ENCODE measurements around the gene IKZF5.

The IKZF5 gene

DNA sequence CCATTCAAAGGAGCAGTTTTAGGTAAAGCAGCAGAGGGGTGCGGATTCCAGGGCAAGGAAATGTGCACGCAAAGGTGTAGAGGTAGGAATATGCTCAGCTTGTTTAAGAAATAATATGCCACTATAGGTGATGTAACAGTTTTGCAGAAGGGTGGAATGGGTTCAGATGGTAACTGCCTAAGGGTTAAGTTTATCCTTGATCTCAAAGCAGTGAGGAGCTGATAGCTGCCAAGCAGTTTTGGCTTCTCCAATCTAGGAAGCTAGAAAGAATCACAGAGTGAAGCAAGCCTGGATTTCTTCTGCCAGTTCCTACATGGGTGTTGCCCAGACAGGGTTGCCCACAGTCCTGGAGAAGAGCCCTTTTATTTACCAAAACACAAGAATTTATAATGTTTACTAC, 6.2 kb upstream of the IKZF5 start:
- no peak for DNase-seq

DNA sequence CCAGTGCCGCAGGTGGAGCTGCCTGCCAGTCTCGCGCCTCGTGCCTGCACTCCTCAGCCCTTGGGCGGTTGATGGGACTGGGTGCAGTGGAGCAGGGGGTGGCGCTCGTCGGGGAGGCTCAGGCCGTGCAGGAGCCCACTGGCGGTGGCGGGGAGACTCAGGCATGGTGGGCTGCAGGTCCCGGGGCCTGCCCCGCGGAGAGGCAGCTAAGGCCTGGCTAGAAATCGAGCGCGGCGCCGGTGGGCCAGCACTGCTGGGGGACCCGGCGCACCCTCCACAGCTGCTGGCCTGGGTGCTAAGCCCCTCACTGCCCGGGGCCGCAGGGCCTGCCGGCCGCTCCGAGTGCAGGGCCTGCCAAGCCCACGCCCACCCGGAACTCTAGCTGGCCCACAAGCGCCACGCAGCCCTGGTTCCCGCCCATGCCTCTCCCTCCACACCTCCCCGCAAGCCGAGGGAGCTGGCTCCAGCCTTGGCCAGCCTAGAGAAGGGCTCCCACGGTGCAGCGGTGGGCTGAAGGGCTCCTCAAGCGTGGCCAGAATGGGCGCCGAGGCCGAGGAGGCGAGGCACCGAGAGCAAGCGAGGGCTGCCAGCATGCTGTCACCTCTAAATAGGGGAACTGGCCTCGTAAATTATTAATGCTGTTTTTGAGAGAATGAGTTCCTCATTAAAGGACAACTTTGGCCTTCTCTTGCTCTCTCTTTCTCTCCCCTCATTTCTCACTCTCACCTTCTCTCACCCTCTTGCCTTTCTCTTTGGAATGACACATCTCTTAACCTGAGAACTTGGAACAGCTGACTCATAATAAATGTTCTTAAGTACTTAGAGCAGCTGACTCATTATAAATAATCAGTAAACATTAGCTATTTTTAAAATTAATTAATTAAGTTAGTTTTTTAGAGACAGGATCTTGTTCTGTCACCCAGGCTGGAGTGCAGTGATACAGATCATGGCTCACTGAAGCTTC, 5.1 kb upstream of the IKZF5 start:
- DNase-seq = no peak

DNA sequence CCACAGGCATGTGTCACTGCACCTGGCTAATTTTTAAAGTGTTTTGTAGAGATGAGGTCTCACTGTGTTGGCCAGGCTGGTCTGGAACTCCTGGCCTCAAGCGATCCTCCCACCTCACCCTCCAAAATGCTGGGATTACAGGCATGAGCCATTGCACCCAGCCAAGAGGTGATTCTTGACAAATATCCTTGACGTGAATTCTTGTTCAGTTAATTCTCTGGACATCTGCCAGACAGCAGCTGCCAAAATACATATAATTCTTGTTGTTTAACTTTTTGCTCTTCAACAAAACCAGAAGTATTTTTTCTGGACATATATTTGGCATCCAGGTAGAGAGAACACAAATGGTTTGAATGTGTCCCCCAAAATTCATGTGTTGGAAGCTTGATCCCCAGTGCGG, 3.4 kb upstream of the IKZF5 start:
- DNase-seq = no peak

DNA sequence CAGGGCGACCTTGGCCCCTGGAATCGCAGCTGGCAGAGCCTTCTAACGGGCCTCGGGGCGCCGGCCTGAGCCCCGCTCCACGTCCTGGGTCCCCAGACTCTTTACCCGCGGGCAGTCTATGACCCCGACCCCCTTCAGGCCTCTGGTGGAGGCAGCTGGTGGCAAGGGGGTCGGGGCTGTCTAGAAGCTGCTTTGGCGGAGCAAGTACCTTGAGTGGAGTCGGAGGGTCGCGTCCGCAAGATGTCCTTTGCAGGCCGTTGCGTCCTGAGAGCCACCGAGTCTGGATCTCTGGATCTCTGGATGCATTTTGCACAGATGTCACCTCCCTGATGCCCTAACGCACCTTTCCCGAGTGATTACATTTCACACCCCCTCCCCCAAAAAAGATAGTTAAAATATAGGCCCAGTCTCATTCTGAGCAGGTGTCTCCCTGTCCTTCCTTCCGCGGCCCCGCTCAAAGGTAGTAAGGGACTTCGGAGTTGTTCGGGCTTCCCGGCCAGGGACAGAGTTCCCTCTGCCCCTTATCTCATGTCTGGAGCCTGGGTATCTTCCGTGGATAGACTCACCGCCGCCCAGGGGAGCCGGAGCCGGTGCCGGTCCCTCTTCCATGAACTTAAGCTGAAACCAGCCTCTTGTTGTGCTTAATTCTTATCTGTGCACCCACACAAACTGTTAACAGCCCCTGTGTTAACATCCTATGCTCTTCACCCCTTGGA, 668 bp upstream of the IKZF5 start:
- peak; percentile 17 for DNase-seq

DNA sequence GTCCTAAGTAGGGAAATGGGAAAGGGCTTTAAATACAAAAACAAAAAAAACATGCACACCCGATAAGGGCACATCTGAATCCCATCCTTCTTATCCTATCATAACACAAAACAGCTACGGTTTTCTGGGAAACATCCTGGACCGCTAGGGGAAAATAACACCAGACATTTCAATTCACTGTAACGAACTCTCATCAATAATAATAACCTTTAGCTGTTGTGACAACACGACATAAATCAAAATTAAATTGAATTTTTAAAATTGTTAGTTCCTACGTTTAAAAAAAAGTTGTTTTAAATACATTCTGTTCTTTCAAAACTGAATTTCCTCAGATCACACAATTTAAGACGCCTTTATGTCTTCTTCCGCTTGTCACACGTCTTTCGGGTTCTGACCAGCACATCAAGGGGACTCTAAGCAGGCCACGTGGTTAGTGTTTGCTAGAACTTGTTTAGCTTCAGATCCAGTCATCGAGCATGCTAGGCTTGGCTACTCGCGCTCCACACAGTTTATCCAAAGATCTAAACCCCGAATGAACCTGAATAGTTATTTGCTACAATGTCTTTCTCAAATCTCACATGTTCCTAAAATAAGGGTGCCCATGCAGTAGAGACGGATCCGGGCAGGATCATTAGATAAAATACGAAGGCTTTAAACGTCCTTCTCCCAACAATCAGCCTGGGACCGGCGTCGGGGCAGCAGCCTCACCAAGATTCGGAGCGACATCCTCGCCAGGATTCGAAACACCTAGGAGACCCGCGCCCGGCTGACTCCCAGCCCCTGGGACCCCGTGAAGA, 839 bp downstream of the IKZF5 start:
- no peak for DNase-seq

DNA sequence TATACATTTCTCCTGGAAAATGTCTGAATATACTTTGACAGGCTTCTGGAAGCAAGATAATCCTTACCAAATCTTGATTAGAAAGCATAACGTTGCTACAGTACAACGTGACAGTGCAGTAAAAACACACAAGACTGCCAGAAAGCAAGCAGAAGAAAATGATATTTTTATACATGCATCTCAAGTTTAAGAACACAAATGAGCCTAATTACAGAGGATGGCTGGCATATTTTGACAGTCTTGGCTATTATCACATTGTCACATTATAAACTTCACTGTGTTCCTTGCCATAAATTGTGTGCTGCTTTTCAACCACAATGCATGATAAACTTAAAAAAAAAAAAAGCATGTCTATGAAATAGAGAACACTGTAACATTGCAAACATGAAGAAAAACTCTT, 4.3 kb downstream of the IKZF5 start:
- no peak for DNase-seq

DNA sequence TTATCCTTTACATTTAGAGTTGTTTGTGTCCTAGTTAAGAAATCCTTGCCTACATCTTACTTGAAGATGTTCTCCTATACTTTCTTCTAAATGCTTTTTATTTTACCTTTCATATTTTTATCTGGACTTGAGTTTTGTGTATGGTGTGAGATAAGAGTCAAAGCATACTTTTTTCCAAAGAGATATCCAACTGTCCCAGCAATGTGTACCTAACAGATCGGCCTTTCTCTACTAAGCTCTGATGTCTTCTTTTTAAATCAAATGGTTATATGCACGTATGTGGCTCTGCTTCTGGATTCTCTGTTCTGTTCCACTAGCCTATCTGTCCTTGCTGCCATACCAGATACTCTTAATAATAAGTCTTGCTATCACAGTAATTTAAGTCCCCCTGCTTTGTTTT, 7.2 kb downstream of the IKZF5 start:
- no peak for DNase-seq

DNA sequence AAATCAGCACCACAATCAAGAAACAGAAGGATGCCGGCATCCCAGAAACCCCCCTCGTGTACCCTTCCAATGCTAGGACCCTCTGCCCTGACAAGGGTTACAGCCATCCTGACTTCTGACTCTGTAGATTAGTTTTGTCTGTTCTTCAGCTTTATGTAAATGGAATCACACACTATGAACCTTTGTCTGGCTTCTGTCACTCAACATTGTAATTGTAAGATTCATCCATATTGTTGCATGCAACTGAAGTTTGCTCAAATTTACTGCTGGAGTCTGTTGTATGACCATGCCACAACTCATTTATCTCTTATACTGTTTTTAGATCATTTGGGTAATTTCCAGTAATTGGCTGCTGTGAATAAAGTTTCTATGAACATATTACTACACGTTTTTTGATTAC, 8.4 kb downstream of the IKZF5 start:
- DNase-seq = no peak

DNA sequence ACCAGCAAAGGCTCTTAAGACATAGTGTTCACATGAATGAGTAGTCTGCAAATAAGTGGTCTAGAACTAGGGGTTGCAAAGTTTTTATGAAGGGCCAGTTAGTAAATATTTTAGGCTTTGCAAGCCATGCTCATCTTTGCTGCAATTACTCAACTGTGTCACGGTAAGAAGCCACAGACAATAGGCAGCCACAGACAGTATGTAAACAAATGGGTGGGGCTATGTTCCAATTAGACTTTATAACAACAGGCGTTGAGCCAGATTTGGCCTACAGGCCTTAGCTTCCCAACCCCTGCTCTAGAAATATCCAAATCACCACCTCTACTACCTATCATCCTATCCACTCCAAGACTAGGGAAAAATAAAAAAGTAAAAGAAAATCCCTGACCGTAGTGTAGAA, 9.2 kb downstream of the IKZF5 start:
- peak; percentile 25 for DNase-seq

DNA sequence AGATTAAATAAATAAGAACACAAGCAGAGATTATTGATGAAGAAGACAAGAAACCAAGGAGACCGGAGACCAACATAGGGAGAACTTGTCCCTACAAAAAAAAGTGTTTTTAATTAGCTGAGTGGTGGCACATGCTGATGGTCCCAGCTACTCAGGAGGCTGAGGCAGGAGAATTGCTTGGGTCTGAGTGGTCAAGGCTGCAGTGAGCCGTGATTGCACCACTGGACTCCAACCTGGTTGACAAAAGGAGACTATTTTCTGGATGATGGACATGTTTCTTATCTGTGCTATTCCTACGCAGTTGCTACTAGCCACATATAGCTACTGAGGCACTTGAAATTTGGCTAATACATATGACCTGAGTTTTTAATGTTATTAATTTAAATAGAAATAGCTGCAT, 9.7 kb downstream of the IKZF5 start:
- DNase-seq = no peak

DNA sequence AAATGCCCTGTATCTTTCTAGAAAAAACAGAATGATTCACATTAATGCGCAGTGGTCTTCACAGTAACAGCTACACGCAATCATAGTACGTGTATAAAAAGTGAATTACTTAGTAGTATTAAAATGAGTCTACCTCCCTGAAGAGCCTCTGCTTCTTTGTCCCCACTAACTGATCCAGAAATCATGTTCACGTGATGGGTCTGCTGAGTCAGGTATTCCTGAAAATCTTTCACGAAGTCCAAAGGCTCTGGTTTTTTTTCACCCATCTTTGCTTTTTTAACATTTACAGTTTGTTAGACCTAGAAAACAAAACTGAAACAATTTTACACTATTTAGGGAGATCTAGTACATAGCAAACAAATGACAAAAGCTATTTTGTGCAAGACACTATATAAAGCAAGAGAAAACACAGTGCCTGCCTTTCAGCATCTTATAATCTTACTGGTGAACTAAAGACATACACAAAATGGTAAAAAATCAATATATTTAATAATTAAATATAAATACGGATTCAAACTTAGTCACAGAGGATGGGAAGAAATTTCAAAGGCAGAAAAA, 10.2 kb downstream of the IKZF5 start:
- no peak for DNase-seq

DNA sequence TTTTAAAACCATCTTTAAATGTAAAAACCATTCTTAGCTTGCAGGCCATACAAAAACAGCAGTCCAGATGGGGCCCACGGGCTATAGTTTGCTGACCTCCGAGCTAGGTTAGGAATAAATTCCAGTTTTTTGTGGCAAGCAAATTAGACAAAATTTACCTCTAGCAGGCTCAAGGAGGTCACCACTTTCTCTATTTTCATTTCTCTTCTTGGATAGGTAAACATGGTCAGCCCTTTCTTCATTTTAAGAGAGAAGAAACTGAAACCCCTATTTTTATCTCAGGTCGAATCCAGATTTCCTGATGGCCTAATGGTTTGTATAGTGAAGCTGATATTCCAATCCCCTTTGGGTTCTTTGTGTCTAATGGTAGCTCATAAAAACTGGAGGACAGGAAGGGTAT, 10.7 kb downstream of the IKZF5 start:
- DNase-seq = no peak

DNA sequence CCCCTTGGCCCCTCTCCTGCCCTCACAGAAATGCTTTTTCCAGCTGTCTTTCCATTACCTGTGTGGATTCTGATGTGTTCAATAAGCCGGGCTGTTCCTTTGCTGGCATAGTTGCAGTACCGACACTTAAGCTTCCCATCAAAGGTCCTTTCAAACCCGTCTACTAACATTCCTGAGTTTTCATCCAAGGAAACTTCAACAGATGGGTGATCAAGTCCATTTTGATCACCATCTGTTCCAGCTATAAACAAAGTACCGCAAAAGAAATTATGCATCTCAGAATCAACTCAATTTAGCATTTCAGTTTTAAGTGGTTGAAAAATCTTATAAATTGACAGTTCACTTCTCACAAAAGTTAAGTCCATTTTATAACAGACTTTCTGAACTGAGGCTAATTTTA, 12.7 kb downstream of the IKZF5 start:
- no peak for DNase-seq

DNA sequence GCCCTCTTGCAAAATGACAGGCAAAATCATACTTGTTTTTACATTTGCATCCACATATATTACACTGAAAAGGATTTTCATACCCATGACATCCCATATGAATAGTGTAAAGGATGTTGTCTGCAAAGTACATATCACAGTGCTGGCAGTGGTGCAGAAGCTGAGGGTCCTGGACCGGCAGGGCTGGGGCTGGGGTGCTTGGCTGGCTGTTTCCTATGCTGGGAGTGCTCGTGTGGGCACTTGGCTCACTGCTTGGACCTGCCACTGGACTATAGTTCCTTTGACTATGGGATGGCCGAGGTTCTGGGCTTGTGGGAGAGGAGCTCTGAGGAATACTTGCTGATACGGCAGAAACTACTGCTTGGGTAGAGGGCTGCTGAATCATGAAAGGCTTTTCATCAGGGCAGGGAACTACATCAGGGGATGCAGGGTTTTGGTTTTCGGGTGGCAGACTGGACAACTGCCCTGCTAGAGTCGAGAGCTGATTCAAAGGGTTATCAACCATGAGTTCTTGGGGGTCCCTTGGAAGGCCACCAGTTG, 14.7 kb downstream of the IKZF5 start:
- no peak for DNase-seq

DNA sequence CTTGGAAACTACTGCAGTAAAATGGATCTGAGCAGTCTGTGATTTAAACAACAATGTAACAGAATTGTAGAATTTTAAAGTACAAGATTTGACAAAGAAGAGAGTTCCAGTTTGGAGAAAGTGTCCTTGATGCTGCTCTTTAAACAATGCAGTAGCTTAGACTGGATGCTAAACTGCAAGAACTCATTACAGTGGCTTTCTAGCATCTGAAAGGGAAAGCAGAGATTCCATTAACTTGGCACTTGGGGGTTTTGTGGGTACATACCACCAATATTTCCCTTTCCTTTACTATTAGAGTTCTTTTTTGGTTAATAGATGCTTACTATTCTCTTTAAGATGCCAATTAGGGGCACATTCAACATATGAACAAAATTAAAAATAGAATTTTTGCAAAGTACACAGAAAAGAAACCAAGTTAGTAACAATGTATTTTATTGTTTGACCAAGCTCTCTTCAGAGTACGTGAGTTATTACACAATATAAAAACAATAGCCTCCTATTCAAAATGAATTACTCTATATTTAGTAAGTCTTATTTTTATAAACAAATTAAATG, 16.5 kb downstream of the IKZF5 start:
- no peak for DNase-seq

DNA sequence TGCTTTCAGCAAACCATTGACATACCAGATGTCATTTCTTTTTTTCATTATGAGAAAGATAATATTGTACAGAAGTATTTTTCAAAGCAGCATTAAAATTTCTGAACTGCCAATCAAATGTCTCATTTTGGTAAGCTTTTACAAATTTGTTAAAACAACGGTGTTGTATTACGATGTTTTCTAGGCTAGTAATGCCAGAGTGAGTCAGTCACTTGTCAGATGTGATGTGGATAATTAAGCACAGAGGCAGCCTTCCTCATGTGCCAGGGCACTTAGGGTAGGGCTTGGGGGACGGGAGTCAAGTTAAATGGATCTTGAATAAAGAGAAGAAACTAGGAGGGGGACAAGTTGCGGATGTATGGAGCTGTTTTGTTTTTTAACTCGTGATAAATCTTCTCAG, 18.3 kb downstream of the IKZF5 start:
- DNase-seq = no peak

DNA sequence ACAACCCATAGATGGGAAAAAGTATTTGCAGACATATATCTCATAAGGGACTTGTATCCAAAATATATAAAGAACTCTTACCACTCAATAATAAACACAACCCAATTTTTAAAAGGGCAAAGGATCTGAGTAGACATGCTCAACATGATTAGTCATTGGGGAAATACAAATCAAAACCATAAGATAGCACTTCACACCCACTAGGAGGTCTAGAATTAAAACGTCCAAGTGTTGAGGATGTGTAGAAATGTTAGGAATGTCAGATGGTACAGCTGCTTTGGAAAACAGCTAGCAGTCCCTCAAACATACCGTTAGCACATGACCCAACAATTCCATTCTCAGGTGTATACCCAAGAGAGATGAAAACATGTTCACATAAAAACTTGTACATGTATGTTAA, 20.1 kb downstream of the IKZF5 start:
- no peak for DNase-seq

DNA sequence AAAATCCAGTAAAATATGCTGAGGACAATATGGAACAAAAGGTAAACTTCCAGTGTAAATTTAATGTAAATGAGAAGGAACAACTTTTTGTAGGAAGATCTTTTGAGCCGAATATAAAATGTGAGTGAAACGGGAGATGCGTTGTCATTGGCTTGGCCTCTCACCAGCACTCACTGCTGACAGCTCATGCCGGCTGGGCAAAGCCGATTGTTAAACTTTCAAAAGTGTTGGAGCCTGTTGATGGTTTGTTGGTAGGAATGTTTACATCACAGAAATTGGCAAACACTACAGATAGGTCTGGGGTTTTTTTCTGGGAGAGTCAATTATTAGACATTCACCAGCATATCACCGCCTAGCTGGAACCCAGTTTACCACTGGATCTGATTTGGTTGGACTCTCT, 22.3 kb downstream of the IKZF5 start:
- no peak for DNase-seq

DNA sequence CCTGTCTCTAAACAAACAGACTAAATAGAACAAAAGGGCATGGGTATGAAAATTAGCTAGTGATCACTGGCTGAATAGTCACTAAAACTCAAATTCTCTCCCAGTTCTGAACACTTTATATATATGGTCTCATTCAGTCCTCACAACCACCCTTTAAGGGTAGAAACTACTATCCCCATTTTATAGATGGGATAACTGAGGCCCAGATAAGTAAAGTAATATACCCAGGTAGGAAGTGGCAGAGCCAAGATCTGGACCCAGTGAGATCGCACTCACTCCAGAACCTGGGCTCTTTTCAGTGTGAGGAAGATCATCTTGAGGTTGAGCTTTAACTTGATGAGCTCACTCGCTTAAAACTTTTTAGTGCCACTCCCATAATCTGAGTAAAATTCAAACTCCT, 23.9 kb downstream of the IKZF5 start:
- DNase-seq = no peak

DNA sequence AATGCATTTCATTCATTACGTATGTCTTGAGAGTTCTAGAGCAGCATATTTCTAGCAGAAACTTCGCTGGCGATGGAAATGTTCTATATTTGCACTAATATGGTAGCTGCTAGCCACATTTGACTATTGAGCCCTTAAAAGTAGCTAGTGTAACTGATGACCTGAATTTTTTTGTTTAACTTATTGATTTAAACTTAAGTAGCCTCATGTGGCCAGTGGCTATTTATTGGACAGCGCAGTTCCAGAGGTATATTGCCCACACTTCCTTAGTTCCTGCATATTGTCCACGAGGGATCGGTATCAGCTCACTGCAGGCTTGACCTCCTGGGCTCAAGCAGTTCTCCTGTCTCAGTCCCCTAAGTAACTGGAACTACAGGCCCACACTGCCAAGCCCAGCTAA, 24.7 kb downstream of the IKZF5 start:
- no peak for DNase-seq

DNA sequence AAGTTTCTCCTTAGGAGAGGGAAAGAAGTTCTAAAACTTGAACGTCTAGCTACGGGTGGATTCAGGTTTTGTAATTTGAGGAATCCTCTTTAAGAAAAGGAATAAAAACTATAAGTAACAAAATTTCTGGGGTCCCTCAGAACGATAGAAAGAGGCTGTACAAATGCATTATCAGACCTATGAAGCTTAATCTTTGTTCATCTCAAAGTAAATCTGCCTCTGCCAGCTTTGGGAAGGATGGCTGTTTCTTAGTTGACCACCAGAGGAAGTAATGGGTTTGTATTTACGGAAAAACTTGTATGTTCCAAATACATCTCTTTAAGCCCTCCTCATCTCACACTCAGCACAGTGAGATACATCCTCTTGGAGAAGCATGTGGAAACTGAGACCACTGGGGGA, 27.5 kb downstream of the IKZF5 start:
- no peak for DNase-seq

DNA sequence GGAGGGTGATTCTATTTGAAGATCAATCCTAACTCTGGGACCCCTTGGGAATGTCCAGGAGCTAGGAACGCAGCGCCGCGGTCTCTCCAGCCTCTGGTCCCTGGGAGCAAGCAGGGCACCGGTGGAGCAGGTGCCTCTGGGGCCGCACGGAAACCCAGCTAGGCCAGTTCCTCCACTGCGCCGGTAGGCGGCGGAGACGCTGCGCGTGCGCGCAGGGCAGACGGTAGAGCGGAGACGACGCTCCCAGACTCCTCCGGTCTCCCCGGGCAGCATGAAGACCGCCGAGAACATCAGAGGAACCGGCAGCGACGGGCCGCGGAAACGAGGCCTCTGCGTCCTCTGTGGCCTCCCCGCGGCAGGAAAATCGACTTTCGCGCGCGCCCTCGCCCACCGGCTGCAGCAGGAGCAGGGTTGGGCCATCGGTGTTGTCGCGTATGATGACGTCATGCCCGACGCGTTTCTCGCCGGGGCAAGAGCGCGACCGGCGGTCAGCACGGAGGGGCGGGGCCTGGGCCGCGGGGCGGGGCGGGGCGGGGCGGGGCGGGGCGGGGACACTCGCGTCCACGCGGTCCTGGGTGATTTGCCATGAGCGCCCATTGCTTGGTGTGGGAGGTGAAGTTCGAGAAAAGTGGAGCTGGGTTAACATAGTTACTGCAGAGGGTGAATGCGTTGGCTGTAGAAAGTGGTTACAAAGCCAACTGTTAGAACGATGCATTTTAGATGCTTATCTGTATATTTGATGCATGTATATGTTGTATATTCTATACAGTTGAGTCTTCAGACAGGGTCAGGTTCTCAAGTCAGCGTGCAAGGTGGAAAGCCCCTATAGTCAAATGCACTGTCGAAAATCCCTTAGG, 28.2 kb downstream of the IKZF5 start, which contains the start of gene PSTK:
TSS of gene PSTK (plus strand) at position 193 of the 857 bp plus-strand sequence. CDS start at position 272, 79 bp downstream.
- peak; percentile 74 for DNase-seq
